Thyroid gland (tissue), 4 donors: ENCODE measurements around the gene GALNT2. TPM values are rescaled to one million over a fixed set of nuclear protein-coding genes. Genes with fewer than 3 reads are reported as not detected.
A peak's percentile ranks its signal among the peaks of the same experiment; 100 is the strongest.

Source experiments
- DNase-seq, 2 donors: peaks; one replicate each; pipeline ENCODE4 v3.0.0-alpha.2; 2019
- H3K27ac ChIP-seq, 3 donors: fragments of 200-600 bp; sonication (generic); 1 replicate in 2 of 3; 2 replicates in 1 of 3; pipeline ENCODE4 v1.5.1; 2016 to 2019; ENCODE audit warnings: mild to moderate bottlenecking in 1 of 3, moderate library complexity in 1 of 3
- H3K27me3 ChIP-seq: fragments of 200-600 bp; sonication (generic); one replicate; pipeline ENCODE4 v1.5.1; 2019
- H3K36me3 ChIP-seq, 2 donors: fragments of 200-600 bp; sonication (generic); one replicate each; pipeline ENCODE4 v1.5.1; 2016 to 2019
- H3K4me1 ChIP-seq, 2 donors: fragments of 200-600 bp; sonication (generic); one replicate each; pipeline ENCODE4 v1.5.1; 2017 to 2019
- H3K4me3 ChIP-seq, 3 donors: fragments of 200-600 bp; sonication (generic); replicated peaks in 1 of 3; 1 replicate in 2 of 3; 2 replicates in 1 of 3; pipeline ENCODE4 v1.5.1; 2016; ENCODE audit warnings: mild to moderate bottlenecking in 1 of 3
- H3K9me3 ChIP-seq: fragments of 200-600 bp; sonication (generic); one replicate; pipeline ENCODE4 v1.5.1; 2017
- CTCF ChIP-seq, 6 experiments: fragments of 200-600 bp in 3 of 6; fragments of 450-650 bp in 3 of 6; sonication (generic) in 3 of 6; IDR thresholded peaks; one replicate each; pipeline ENCODE4 v1.5.1; 2016 to 2019; ENCODE audit warnings: antibody characterized with exemption in 6 of 6, mild to moderate bottlenecking in 2 of 6, inconsistent platforms in 1 of 6, moderate library complexity in 1 of 6
- POLR2A ChIP-seq, 2 donors: fragments of 450-650 bp; IDR thresholded peaks; one replicate each; pipeline ENCODE4 v1.6.1; 2017; ENCODE audit warnings: antibody characterized with exemption in 2 of 2, mild to moderate bottlenecking in 2 of 2, moderate library complexity in 1 of 2
- WGBS, 2 donors: methylation state at CpG; one replicate each; pipeline ENCODE4 v1.1.5; 2017; 5-methylcytosine and 5-hydroxymethylcytosine counted together
- intact Hi-C: fragments of 100-400 bp; cut with DNase I; formaldehyde crosslinking; loops from one replicate; pipeline ENCODE4 v1.15.1; 2023
- total RNA-seq, 4 donors: library from RNA; depleted of rRNA; stranded (reverse); fragments of >200 nt; gene quantifications; one replicate each; pipeline ENCODE4 v1.2.3, GENCODE V29; 2016

The GALNT2 gene
- total RNA-seq, 4 donors from 2014 or later: 26.2 to 48.9 (median 42.3) TPM

- H3K9me3 ChIP-seq: no peaks in the 10 kb centered on the region
- H3K4me3 ChIP-seq: peak overlapping the region; percentile 72 to 81 (median 75)
- DNase-seq: no peak
- intact Hi-C loops: no loop called here
- H3K27ac ChIP-seq: peak overlapping the region in 2 of 3 donors; percentile 51 to 86
- no peaks in the 10 kb centered on the region for H3K36me3 ChIP-seq
- TF ChIP-seq POLR2A (IDR thresholded peaks at IDR 0.05) (no peak), CTCF (IDR thresholded peaks at IDR 0.05) (no peak)
- H3K4me1 ChIP-seq: peaks cover 35 to 42% of the 10 kb centered on the region in 2 donors
- 18 to 25% methylated on average over 9 of the region's 9 CpGs for WGBS, 2 donors
- H3K27me3 ChIP-seq: no peaks in the 10 kb centered on the region
These were observed 1.5 kb downstream of the GALNT2 start for GRCh38 chr1:230068621-230068873.

- Histone ChIP-seq H3K36me3 (no peaks in the 10 kb centered on the region), H3K27ac (peak overlapping the region in 2 of 3 donors; percentile 51 to 86), H3K27me3 (no peaks in the 10 kb centered on the region), H3K4me1 (peaks cover 41 to 48% of the 10 kb centered on the region in 2 donors), H3K9me3 (no peaks in the 10 kb centered on the region), H3K4me3 (peak overlapping the region in 1 of 3 donors; percentile 75)
- intact Hi-C loops: no loop called here
- TF ChIP-seq POLR2A (IDR thresholded peaks at IDR 0.05): peak in 1 of 2 donors; percentile 66
- TF ChIP-seq CTCF (IDR thresholded peaks at IDR 0.05): no peak
- DNase-seq: peak; percentile 58 to 59
- WGBS, 2 donors: 41 to 44% methylated on average over 13 of the region's 13 CpGs
These were observed 2.1 kb downstream of the GALNT2 start for GRCh38 chr1:230068952-230069684.

GRCh38 chr1:230069796-230070195 is 2.8 kb downstream of the GALNT2 start:
- DNase-seq: no peak
- no peaks in the 10 kb centered on the region for H3K36me3 ChIP-seq
- intact Hi-C loops: loop anchor here (10.0 kb wide), 1 partner anchor 55 kb away; no protein-coding TSS in a partner anchor
- H3K27ac ChIP-seq: no peak overlapping the region
- no peak overlapping the region for H3K4me3 ChIP-seq
- 85 to 87% methylated on average over 4 of the region's 4 CpGs for WGBS, 2 donors
- H3K27me3 ChIP-seq: no peaks in the 10 kb centered on the region
- peaks cover 41 to 51% of the 10 kb centered on the region in 2 donors for H3K4me1 ChIP-seq
- no peaks in the 10 kb centered on the region for H3K9me3 ChIP-seq
- TF ChIP-seq CTCF (IDR thresholded peaks at IDR 0.05) (no peak), POLR2A (IDR thresholded peaks at IDR 0.05) (no peak)

GRCh38 chr1:230070321-230071208 is 3.5 kb downstream of the GALNT2 start:
- Histone ChIP-seq H3K9me3 (no peaks in the 10 kb centered on the region), H3K27ac (no peak overlapping the region), H3K4me3 (no peak overlapping the region), H3K4me1 (peaks cover 41 to 51% of the 10 kb centered on the region in 2 donors), H3K27me3 (no peaks in the 10 kb centered on the region), H3K36me3 (no peaks in the 10 kb centered on the region)
- TF ChIP-seq CTCF (IDR thresholded peaks at IDR 0.05) (no peak), POLR2A (IDR thresholded peaks at IDR 0.05) (no peak)
- DNase-seq: no peak
- WGBS, 2 donors: 95% methylated on average over 14 of the region's 14 CpGs
- intact Hi-C loops: loop anchor here (10.0 kb wide), 1 partner anchor 54 kb away; no protein-coding TSS in a partner anchor
